IMR-90 (cell line): ENCODE measurements around the gene ANO2. TPM values are rescaled to one million over a fixed set of nuclear protein-coding genes. Genes with fewer than 3 reads are reported as not detected.

Experiments used
- ATAC-seq: fragments of 200-7000 bp; cut with Tn5 transposase; 2 replicates; pipeline ENCODE4 v1.9.1; 2020; ENCODE audit warnings: low read depth, mild to moderate bottlenecking, moderate library complexity
- BruUV-seq: library from RNA; stranded (reverse); fragments of 400-500 nt; replicated peaks from 2 replicates; lab custom pipeline; 2021; lab: Mats Ljungman, UMichigan
- CTCF ChIA-PET: fragments of 300-600 bp; formaldehyde crosslinking; extraction: SDS; loops from one replicate; lab custom pipeline; 2021; ENCODE audit warnings: antibody characterized with exemption; lab: Yijun Ruan, JAX
- POLR2A ChIA-PET: fragments of 300-600 bp; sonication (Branson Sonifier 250); formaldehyde crosslinking; loops from one replicate; lab custom pipeline; 2022; ENCODE audit warnings: antibody characterized with exemption; ENCODE audit not compliant: unreplicated experiment; lab: Charles Lee
- DNase-seq: peaks from one replicate; pipeline ENCODE4 v3.0.0; 2013
- H2AFZ ChIP-seq: replicated peaks from 2 replicates; pipeline ENCODE3; 2013; ENCODE audit warnings: low read length, mild to moderate bottlenecking; ENCODE audit not compliant: poor library complexity
- H2AK5ac ChIP-seq: 2 replicates; pipeline ENCODE4 v1.6.1; 2013; ENCODE audit warnings: low read depth, low read length, inconsistent platforms
- H2AK9ac ChIP-seq: replicated peaks from 2 replicates; pipeline ENCODE3; 2013; ENCODE audit warnings: mild to moderate bottlenecking, low read depth, low read length, moderate library complexity; ENCODE audit not compliant: poor library complexity
- H2BK120ac ChIP-seq: 2 replicates; pipeline ENCODE4 v1.6.1; 2013; ENCODE audit warnings: low read depth, low read length, inconsistent platforms
- H2BK15ac ChIP-seq: 3 replicates; pipeline ENCODE4 v1.6.1; 2013; ENCODE audit warnings: low read depth, low read length, inconsistent platforms
- H2BK20ac ChIP-seq: 2 replicates; pipeline ENCODE4 v1.6.1; 2013; ENCODE audit warnings: low read depth, mild to moderate bottlenecking, inconsistent platforms, low read length, moderate library complexity
- H2BK5ac ChIP-seq: 2 replicates; pipeline ENCODE4 v1.6.1; 2013; ENCODE audit warnings: mild to moderate bottlenecking, low read depth, low read length, inconsistent platforms; ENCODE audit not compliant: poor library complexity, severe bottlenecking
- H3K14ac ChIP-seq: replicated peaks from 2 replicates; pipeline ENCODE4 v1.6.1; 2013; ENCODE audit warnings: low read depth, low read length, inconsistent platforms
- H3K18ac ChIP-seq: 2 replicates; pipeline ENCODE4 v1.6.1; 2013; ENCODE audit warnings: low read depth, low read length, control low read depth
- H3K23ac ChIP-seq: 2 replicates; pipeline ENCODE4 v1.6.1; 2013; ENCODE audit warnings: low read depth, low read length, inconsistent platforms
- H3K27ac ChIP-seq: 2 replicates; pipeline ENCODE4 v1.5.1; 2013; ENCODE audit warnings: mild to moderate bottlenecking, control low read depth, low read length; ENCODE audit not compliant: insufficient read depth
- H3K27me3 ChIP-seq: 2 replicates; pipeline ENCODE4 v1.6.1; 2013; ENCODE audit warnings: low read length; ENCODE audit not compliant: control insufficient read depth, insufficient read depth
- H3K36me3 ChIP-seq: 2 replicates; pipeline ENCODE4 v1.6.1; 2013; ENCODE audit warnings: low read length, mixed read lengths; ENCODE audit not compliant: control insufficient read depth, insufficient read depth
- H3K4ac ChIP-seq: 2 replicates; pipeline ENCODE4 v1.6.1; 2013; ENCODE audit warnings: low read depth, low read length, inconsistent platforms
- H3K4me1 ChIP-seq: 2 replicates; pipeline ENCODE4 v1.6.1; 2013; ENCODE audit warnings: low read length, mixed read lengths; ENCODE audit not compliant: control insufficient read depth, insufficient read depth
- H3K4me2 ChIP-seq: 2 replicates; pipeline ENCODE4 v1.6.1; 2013; ENCODE audit warnings: low read depth, mild to moderate bottlenecking, control low read depth, low read length, moderate library complexity
- H3K4me3 ChIP-seq: 2 replicates; pipeline ENCODE4 v1.5.1; 2013; ENCODE audit warnings: low read depth, mild to moderate bottlenecking, control low read depth, low read length, moderate library complexity; ENCODE audit not compliant: insufficient read depth
- H3K56ac ChIP-seq: 2 replicates; pipeline ENCODE4 v1.6.1; 2013; ENCODE audit warnings: low read length, inconsistent platforms; ENCODE audit not compliant: insufficient read depth; ENCODE audit errors: extremely low read depth
- H3K79me1 ChIP-seq, 2 experiments: 2 replicates each; pipeline ENCODE4 v1.6.1; 2013; ENCODE audit warnings: low read length in 2 of 2, inconsistent platforms in 1 of 2, low read depth in 1 of 2
- H3K9ac ChIP-seq: 2 replicates; pipeline ENCODE4 v1.6.1; 2013; ENCODE audit warnings: low read depth, low read length, control low read depth
- H3K9me1 ChIP-seq: 2 replicates; pipeline ENCODE4 v1.6.1; 2013; ENCODE audit warnings: low read length, inconsistent platforms; ENCODE audit not compliant: insufficient read depth
- H3K9me3 ChIP-seq: 2 replicates; pipeline ENCODE4 v1.6.1; 2013; ENCODE audit warnings: low read length; ENCODE audit not compliant: control insufficient read depth, insufficient read depth
- H4K20me1 ChIP-seq: 2 replicates; pipeline ENCODE4 v1.6.1; 2013; ENCODE audit warnings: low read length, inconsistent platforms; ENCODE audit not compliant: insufficient read depth
- H4K5ac ChIP-seq: 2 replicates; pipeline ENCODE4 v1.6.1; 2013; ENCODE audit warnings: mild to moderate bottlenecking, low read depth, low read length, control low read depth
- H4K8ac ChIP-seq, 2 experiments: 2 replicates each; pipeline ENCODE4 v1.6.1; 2013; ENCODE audit warnings: low read depth in 2 of 2, low read length in 2 of 2, control low read depth in 1 of 2, inconsistent platforms in 1 of 2
- H4K91ac ChIP-seq: 2 replicates; pipeline ENCODE4 v1.6.1; 2013; ENCODE audit warnings: low read depth, low read length, inconsistent platforms; ENCODE audit not compliant: insufficient read depth
- BHLHE40 ChIP-seq: fragments of 150-350 bp; IDR thresholded peaks from 2 replicates; pipeline ENCODE4 v1.6.1; 2016; ENCODE audit warnings: mild to moderate bottlenecking, low read depth, low read length
- CEBPB ChIP-seq: IDR thresholded peaks from 2 replicates; pipeline ENCODE4 v1.6.1; 2012; ENCODE audit warnings: low read depth, low read length, improper control_type of control experiment
- CHD1 ChIP-seq: IDR thresholded peaks from 2 replicates; pipeline ENCODE4 v1.6.1; 2012; ENCODE audit warnings: low read depth, low read length, improper control_type of control experiment
- FOS ChIP-seq: fragments of 150-350 bp; IDR thresholded peaks from 2 replicates; pipeline ENCODE4 v1.6.1; 2016; ENCODE audit warnings: low read depth, low read length
- MAFK ChIP-seq: IDR thresholded peaks from 2 replicates; pipeline ENCODE4 v1.6.1; 2012; ENCODE audit warnings: low read depth, low read length, improper control_type of control experiment
- MAZ ChIP-seq: IDR thresholded peaks from 2 replicates; pipeline ENCODE4 v1.6.1; 2012; ENCODE audit warnings: low read depth, mild to moderate bottlenecking, low read length, improper control_type of control experiment, moderate library complexity, borderline replicate concordance
- MXI1 ChIP-seq: IDR thresholded peaks from 2 replicates; pipeline ENCODE4 v1.6.1; 2012; ENCODE audit warnings: low read depth, mild to moderate bottlenecking, low read length, moderate library complexity, borderline replicate concordance
- NFE2L2 ChIP-seq: fragments of 150-350 bp; IDR thresholded peaks from 2 replicates; pipeline ENCODE4 v1.6.1; 2016; ENCODE audit warnings: low read depth, mild to moderate bottlenecking, low read length
- POLR2A ChIP-seq: IDR thresholded peaks from 2 replicates; pipeline ENCODE4 v1.6.1; 2012; ENCODE audit warnings: mild to moderate bottlenecking, low read depth, low read length
- RAD21 ChIP-seq: IDR thresholded peaks from 2 replicates; pipeline ENCODE4 v1.6.1; 2012; ENCODE audit warnings: low read length, improper control_type of control experiment
- RCOR1 ChIP-seq: IDR thresholded peaks from 2 replicates; pipeline ENCODE4 v1.6.1; 2012; ENCODE audit warnings: mild to moderate bottlenecking, low read length, improper control_type of control experiment; ENCODE audit not compliant: insufficient replicate concordance
- RFX5 ChIP-seq: IDR thresholded peaks from 2 replicates; pipeline ENCODE4 v1.8.0; 2012; ENCODE audit warnings: low read depth, mild to moderate bottlenecking, low read length, moderate library complexity
- SMC3 ChIP-seq: fragments of 150-350 bp; IDR thresholded peaks from 2 replicates; pipeline ENCODE4 v1.6.1; 2016; ENCODE audit warnings: low read depth, mild to moderate bottlenecking, antibody characterized with exemption, low read length, moderate library complexity
- WGBS, 2 experiments: methylation state at CpG; one replicate each; pipeline versions ENCODE4 v1.1.5 to v1.1.7; 2013; ENCODE audit warnings: missing lambda C conversion rate in 2 of 2; ENCODE audit not compliant: insufficient read length in 1 of 2; ENCODE audit errors: extremely low coverage in 2 of 2; 5-methylcytosine and 5-hydroxymethylcytosine counted together
- dilution Hi-C: fragments of 300-500 bp; cut with HindIII; formaldehyde crosslinking; loops from one replicate; pipeline ENCODE4 v1.14.3; 2018; ENCODE audit warnings: low sequenced_read_pairs; ENCODE audit not compliant: unreplicated experiment
- in situ Hi-C: fragments of 300-500 bp; cut with MboI; formaldehyde crosslinking; loops from 3 replicates; pipeline ENCODE4 v1.14.3; 2019; ENCODE audit warnings: low sequenced_read_pairs, inconsistent platforms, mixed read lengths
- intact Hi-C: fragments of 100-400 bp; cut with micrococcal nuclease; formaldehyde crosslinking; loops from 2 replicates; pipeline ENCODE4 v1.10.0; 2022
- polyA plus RNA-seq, 3 experiments: library from polyadenylated mRNA; depleted of rRNA; stranded (reverse); fragments of >200 nt; gene quantifications; 2 replicates each; pipeline ENCODE4 v1.2.3, GENCODE V29; 2012; ENCODE audit warnings: low replicate concordance in 1 of 3
- total RNA-seq: library from RNA; depleted of rRNA; stranded (reverse); fragments of >200 nt; gene quantifications from 2 replicates; pipeline ENCODE4 v1.2.3, GENCODE V29; 2012
- TF ChIP-seq, protein P1 (sequence below): fragments of 150-350 bp; IDR thresholded peaks from 2 replicates; pipeline ENCODE4 v1.6.1; 2017; ENCODE audit warnings: mild to moderate bottlenecking, antibody characterized with exemption, low read length, low read depth
- TF ChIP-seq, protein P2 (sequence below): conservative IDR thresholded peaks from 2 replicates; pipeline ENCODE4 v1.5.1; 2012; ENCODE audit warnings: mild to moderate bottlenecking, low read depth, low read length, improper control_type of control experiment
- TF ChIP-seq, protein P3 (sequence below): fragments of 150-350 bp; IDR thresholded peaks from 2 replicates; pipeline ENCODE4 v1.6.1; 2016; ENCODE audit warnings: low read depth, mild to moderate bottlenecking, low read length, moderate library complexity, borderline replicate concordance

Gene ANO2
- total and polyA plus RNA-seq, 2 of the 4 experiments (the other 2 are of a cell fraction), result 0.22 TPM; not detected in 1

DNA sequence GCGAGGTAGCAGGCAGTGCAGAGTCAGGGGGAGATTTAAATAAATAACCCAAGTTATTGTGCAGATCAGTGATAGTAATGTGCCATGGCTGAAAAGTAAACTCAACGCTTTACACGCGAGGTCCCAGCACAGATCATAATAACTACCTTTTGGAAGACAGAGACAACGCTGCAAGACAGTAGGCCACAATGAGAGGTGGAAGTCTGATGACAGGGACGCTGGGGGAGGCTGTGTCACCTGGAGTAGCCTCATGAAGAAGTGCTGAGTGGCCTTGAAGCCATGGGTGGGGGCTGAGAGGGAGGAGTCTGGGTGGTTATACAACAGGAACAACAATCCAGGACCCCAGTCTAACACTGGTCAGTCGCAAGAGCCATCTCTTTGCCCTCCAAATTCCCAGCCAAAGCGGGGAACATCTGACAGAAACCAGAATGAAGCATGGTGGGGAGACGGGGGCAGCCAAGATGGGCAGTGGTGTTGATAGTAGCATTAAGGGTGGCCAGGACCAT lies 28.2 kb downstream of the ANO2 start:
- Histone ChIP-seq H4K8ac (no peak overlapping the region), H3K36me3 (no peaks in the 10 kb centered on the region), H2AFZ (no peak overlapping the region), H4K91ac (no peak overlapping the region), H3K9me1 (no peaks in the 10 kb centered on the region), H3K27me3 (peaks cover 15% of the 10 kb centered on the region; the same call in 1 of the 2 replicates), H3K56ac (no peak overlapping the region), H3K9ac (no peak overlapping the region), H3K4me3 (no peak overlapping the region), H3K9me3 (no peaks in the 10 kb centered on the region), H4K5ac (no peak overlapping the region), H2AK5ac (no peak overlapping the region), H2BK120ac (no peak overlapping the region), H3K4me2 (no peak overlapping the region), H2AK9ac (no peak overlapping the region), H3K4ac (no peak overlapping the region), H2BK15ac (no peak overlapping the region), H3K14ac (no peak overlapping the region), H3K27ac (no peak overlapping the region), H2BK5ac (no peak overlapping the region), H4K20me1 (no peaks in the 10 kb centered on the region), H3K4me1 (no peaks in the 10 kb centered on the region), H3K79me1 (no peaks in the 10 kb centered on the region), H2BK20ac (no peak overlapping the region), H3K23ac (no peak overlapping the region), H3K18ac (no peak overlapping the region)
- BruUV-seq, result no TSS peak
- CTCF ChIA-PET, result no interaction called here
- ATAC-seq (no peak), DNase-seq (no peak)
- intact Hi-C loops, result no loop called here
- TF ChIP-seq RAD21 (no peak), NFE2L2 (no peak), CHD1 (no peak), MXI1 (no peak), MAZ (no peak), POLR2A (no peak), BHLHE40 (no peak), CEBPB (no peak), RFX5 (no peak), FOS (no peak), SMC3 (no peak), RCOR1 (no peak), MAFK (no peak)
- TF ChIP-seq, protein P1, sequence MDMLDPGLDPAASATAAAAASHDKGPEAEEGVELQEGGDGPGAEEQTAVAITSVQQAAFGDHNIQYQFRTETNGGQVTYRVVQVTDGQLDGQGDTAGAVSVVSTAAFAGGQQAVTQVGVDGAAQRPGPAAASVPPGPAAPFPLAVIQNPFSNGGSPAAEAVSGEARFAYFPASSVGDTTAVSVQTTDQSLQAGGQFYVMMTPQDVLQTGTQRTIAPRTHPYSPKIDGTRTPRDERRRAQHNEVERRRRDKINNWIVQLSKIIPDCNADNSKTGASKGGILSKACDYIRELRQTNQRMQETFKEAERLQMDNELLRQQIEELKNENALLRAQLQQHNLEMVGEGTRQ, result no peak
- TF ChIP-seq, protein P2, sequence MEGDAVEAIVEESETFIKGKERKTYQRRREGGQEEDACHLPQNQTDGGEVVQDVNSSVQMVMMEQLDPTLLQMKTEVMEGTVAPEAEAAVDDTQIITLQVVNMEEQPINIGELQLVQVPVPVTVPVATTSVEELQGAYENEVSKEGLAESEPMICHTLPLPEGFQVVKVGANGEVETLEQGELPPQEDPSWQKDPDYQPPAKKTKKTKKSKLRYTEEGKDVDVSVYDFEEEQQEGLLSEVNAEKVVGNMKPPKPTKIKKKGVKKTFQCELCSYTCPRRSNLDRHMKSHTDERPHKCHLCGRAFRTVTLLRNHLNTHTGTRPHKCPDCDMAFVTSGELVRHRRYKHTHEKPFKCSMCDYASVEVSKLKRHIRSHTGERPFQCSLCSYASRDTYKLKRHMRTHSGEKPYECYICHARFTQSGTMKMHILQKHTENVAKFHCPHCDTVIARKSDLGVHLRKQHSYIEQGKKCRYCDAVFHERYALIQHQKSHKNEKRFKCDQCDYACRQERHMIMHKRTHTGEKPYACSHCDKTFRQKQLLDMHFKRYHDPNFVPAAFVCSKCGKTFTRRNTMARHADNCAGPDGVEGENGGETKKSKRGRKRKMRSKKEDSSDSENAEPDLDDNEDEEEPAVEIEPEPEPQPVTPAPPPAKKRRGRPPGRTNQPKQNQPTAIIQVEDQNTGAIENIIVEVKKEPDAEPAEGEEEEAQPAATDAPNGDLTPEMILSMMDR, result no peak
- TF ChIP-seq, protein P3, sequence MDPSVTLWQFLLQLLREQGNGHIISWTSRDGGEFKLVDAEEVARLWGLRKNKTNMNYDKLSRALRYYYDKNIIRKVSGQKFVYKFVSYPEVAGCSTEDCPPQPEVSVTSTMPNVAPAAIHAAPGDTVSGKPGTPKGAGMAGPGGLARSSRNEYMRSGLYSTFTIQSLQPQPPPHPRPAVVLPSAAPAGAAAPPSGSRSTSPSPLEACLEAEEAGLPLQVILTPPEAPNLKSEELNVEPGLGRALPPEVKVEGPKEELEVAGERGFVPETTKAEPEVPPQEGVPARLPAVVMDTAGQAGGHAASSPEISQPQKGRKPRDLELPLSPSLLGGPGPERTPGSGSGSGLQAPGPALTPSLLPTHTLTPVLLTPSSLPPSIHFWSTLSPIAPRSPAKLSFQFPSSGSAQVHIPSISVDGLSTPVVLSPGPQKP, result no peak
- dilution Hi-C loops, result no loop called here
- POLR2A ChIA-PET, result no interaction called here
- WGBS, 2 experiments, result 76% methylated on average over 3 of the region's 9 CpGs; no CpG with 5 or more reads in 1 of the 2 experiments
- in situ Hi-C loops, result no loop called here
